Lower lobe of right lung (tissue), 2 donors: Measurements from ENCODE around the gene CTNNA2. TPM values are rescaled to one million over a fixed set of nuclear protein-coding genes. Genes with fewer than 3 reads are reported as not detected.

ENCODE experiments used
- ATAC-seq, 2 donors: fragments of 200-7000 bp; cut with Tn5 transposase; one replicate each; pipeline ENCODE4 v1.9.1; 2020 to 2022; ENCODE audit warnings: mild to moderate bottlenecking in 2 of 2, moderate library complexity in 2 of 2
- DNase-seq: peaks from one replicate; pipeline ENCODE4 v3.0.0-alpha.2; 2020
- H3K27ac ChIP-seq: fragments of 200-600 bp; one replicate; pipeline ENCODE4 v1.8.0; 2022
- H3K27me3 ChIP-seq: fragments of 200-600 bp; one replicate; pipeline ENCODE4 v1.8.0; 2022; ENCODE audit warnings: low read depth
- H3K36me3 ChIP-seq: fragments of 200-600 bp; one replicate; pipeline ENCODE4 v1.8.0; 2022; ENCODE audit warnings: mild to moderate bottlenecking
- H3K4me1 ChIP-seq: fragments of 200-600 bp; one replicate; pipeline ENCODE4 v1.8.0; 2022
- H3K4me3 ChIP-seq: fragments of 200-600 bp; one replicate; pipeline ENCODE4 v1.8.0; 2022; ENCODE audit warnings: mild to moderate bottlenecking
- H3K9me3 ChIP-seq: fragments of 200-600 bp; one replicate; pipeline ENCODE4 v1.8.0; 2022
- intact Hi-C: fragments of 100-400 bp; cut with DNase I; formaldehyde crosslinking; loops from one replicate; pipeline ENCODE4 v1.11.0; 2022
- total RNA-seq: library from RNA; stranded (reverse); fragmentation: NEBNext Ultra II Directional; extraction: Animal tissue kit (Norgen Biotek cat#: 25700); gene quantifications from one replicate; pipeline ENCODE4 v1.2.1, GENCODE V29; 2021
- TF ChIP-seq, protein P1 (sequence below): fragments of 200-600 bp; IDR thresholded peaks from one replicate; pipeline ENCODE4 v1.8.0; 2022; ENCODE audit warnings: antibody characterized with exemption, mild to moderate bottlenecking
- donor health status: DM: no; HTN: yes; CAD: no; lungs with severe emphysema.

CTNNA2 gene
- total RNA-seq, 1 donor from 2014 or later: not detected

DNA sequence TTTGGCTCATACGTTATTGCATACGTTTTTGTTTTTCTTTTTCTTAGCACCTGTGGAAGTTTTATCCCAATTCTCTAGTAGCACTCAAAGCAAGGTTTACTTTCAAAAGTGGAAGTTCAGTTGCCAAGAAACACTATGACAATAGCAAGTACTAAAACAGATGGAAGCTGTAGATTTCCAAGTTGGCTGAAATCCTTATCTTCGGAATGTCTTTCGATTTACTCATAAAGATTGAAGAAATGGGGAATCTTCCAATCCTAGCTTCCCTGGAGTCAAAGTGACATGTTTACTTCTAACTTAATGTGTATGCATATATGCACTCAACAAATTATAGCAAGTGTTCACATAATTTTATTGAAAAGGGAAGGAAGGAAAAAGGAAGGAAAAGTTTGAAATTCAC is 307.4 kb downstream of the CTNNA2 start:
- ATAC-seq: no peak
- H3K27ac ChIP-seq: no peak overlapping the region
- no peak for DNase-seq
- intact Hi-C loops: no loop called here
- H3K9me3 ChIP-seq: no peaks in the 10 kb centered on the region
- no peaks in the 10 kb centered on the region for H3K36me3 ChIP-seq
- H3K27me3 ChIP-seq: no peaks in the 10 kb centered on the region
- no peak overlapping the region for H3K4me3 ChIP-seq
- TF ChIP-seq, protein P1, sequence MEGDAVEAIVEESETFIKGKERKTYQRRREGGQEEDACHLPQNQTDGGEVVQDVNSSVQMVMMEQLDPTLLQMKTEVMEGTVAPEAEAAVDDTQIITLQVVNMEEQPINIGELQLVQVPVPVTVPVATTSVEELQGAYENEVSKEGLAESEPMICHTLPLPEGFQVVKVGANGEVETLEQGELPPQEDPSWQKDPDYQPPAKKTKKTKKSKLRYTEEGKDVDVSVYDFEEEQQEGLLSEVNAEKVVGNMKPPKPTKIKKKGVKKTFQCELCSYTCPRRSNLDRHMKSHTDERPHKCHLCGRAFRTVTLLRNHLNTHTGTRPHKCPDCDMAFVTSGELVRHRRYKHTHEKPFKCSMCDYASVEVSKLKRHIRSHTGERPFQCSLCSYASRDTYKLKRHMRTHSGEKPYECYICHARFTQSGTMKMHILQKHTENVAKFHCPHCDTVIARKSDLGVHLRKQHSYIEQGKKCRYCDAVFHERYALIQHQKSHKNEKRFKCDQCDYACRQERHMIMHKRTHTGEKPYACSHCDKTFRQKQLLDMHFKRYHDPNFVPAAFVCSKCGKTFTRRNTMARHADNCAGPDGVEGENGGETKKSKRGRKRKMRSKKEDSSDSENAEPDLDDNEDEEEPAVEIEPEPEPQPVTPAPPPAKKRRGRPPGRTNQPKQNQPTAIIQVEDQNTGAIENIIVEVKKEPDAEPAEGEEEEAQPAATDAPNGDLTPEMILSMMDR: no peak
- no peaks in the 10 kb centered on the region for H3K4me1 ChIP-seq

DNA sequence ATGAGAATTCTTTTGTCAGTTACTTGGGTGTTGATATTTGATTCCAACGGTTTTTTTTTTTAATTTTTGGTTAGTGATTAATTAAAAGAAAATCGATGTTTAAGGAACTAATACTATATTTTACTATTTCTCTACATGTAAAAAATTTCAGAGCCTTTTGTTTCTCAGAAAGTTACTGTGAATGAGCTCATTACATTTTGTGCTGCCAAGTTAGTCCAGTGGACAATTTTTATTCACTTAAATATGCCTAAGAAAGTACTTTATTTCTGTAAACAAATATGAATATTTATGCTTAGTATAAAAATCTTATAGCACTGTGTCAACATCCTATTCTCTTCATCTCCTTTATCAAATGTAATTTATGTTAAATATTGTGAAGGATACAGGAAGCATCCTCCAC is 309.3 kb downstream of the CTNNA2 start:
- Histone ChIP-seq H3K4me3 (no peak overlapping the region), H3K27me3 (no peaks in the 10 kb centered on the region), H3K9me3 (no peaks in the 10 kb centered on the region), H3K4me1 (no peaks in the 10 kb centered on the region), H3K27ac (no peak overlapping the region), H3K36me3 (no peaks in the 10 kb centered on the region)
- TF ChIP-seq, protein P1: no peak
- ATAC-seq (no peak), DNase-seq (no peak)
- intact Hi-C loops: no loop called here

DNA sequence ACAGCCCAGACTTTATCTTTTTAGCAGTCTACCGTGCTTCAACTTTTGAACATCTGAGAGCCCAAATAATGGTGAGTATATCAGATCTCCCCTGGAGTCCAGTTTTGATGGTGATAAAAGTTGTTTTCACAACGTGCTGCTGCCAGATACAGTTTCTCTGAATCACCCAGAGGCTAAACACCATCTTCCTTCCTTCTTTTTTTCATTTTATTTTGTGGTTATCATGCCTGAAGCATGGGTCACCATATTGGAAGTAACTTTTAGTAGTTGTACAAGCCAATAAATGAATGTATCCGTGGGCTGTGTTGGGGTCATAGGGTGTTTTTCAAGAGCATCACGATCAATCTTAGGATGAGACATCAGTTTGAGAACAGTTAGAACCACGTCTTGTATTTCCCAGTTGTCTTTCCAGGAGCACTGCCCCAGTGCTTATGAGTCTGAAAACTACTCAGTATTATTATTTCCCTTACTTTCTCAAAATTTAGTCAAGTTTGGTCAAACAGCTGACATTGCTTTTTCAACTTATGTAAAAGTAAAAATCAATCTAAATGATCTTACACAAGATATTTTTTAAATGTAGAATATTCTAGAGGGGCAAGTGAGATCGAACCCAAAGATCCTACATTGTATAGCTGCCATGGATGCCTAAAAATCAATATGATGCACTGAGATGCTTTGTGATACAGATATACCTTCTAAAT is 311.4 kb downstream of the CTNNA2 start:
- intact Hi-C loops: no loop called here
- no peak for ATAC-seq
- TF ChIP-seq, protein P1: no peak
- no peak overlapping the region for H3K4me3 ChIP-seq
- H3K9me3 ChIP-seq: no peaks in the 10 kb centered on the region
- H3K27ac ChIP-seq: no peak overlapping the region
- no peak for DNase-seq
- H3K36me3 ChIP-seq: no peaks in the 10 kb centered on the region
- no peaks in the 10 kb centered on the region for H3K27me3 ChIP-seq
- H3K4me1 ChIP-seq: no peaks in the 10 kb centered on the region

DNA sequence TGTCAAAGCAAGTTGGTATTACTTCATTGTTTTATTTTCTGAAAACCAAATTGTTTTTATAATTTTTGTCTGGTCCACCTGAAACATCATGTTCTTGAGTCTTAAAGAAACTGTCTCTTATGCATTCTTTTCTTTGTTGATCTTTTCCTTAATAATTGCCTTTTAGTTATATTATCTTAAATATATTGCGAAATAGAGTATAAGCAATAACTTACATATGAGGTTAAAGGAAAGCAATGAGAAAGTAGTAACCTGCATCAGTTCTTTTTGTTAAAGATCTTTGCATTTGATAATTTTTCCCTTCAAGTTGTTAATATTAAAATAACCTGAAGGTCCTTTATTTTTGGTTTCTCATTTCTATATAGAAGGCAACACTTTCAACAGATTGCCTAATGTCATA is 315.0 kb downstream of the CTNNA2 start:
- Histone ChIP-seq H3K4me1 (no peaks in the 10 kb centered on the region), H3K9me3 (no peaks in the 10 kb centered on the region), H3K36me3 (no peaks in the 10 kb centered on the region), H3K4me3 (no peak overlapping the region), H3K27me3 (no peaks in the 10 kb centered on the region), H3K27ac (no peak overlapping the region)
- intact Hi-C loops: no loop called here
- TF ChIP-seq, protein P1: no peak
- DNase-seq (no peak), ATAC-seq (no peak)

DNA sequence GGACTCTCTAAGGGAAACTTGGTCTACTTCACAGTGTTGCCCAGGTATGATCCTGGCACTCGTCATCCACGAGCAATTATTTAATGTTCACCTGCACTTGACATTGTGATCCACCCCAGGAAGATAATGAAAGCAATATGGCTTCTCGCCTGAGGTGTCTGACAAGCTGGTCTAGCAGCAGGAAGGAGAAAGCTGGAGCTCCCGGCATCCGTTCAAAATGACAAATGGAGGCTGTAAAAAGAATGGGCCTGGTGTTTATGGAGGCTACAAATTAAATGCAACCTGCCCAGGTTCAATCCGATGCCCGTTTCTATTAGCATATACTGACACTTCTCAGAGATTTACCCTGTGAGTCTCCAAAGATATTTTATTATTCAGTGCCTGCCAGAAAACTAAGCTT is 317.6 kb downstream of the CTNNA2 start:
- Histone ChIP-seq H3K27ac (no peak overlapping the region), H3K36me3 (no peaks in the 10 kb centered on the region), H3K4me3 (no peak overlapping the region), H3K4me1 (no peaks in the 10 kb centered on the region), H3K27me3 (no peaks in the 10 kb centered on the region), H3K9me3 (no peaks in the 10 kb centered on the region)
- TF ChIP-seq, protein P1: no peak
- ATAC-seq (no peak), DNase-seq (no peak)
- intact Hi-C loops: no loop called here
